SKM-1 (cell line): ENCODE results near the gene OR4Q2.
"Not testable (repeated sequence)": the region's sequence is repeated elsewhere in the genome, so short reads cannot be mapped to it uniquely, and the experiment has no call there.

ENCODE experiments used
- DNase-seq: peaks from one replicate; lab custom pipeline; 2025; ENCODE audit not compliant: unreplicated experiment; lab: John Stamatoyannopoulos, UW

OR4Q2 gene

GRCh38 chr14:20001863-20002262 is at the start of gene OR4Q2:
Gene OR4Q2, plus strand, starts transcription at chr14:20002163.
- DNase-seq: no peak

GRCh38 chr14:19969735-19970134 is 32.2 kb upstream of the OR4Q2 start:
- not testable (repeated sequence) for DNase-seq

DNA sequence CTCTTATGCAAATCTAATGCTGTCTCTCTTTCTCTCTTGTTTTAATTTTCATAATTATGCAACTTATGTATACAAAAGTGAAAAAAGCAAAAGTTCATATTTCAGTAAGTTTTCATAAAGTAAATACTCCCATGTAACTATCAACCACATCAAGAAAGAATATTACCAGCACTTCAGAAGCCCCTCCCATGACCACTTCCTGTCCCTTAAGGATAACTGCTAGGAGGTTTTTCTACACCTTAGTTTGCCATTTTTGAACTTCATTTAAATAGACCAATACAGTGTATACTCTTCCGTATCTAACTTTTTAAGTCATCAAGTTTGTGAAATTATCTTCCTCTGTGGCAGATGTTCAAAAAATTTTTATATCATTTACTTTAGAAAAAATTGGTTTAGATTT is 27.1 kb upstream of the OR4Q2 start:
- DNase-seq: no peak

- no peak for DNase-seq
These were observed 26.7 kb upstream of the OR4Q2 start, which contains the start of gene OR4K15 for GRCh38 chr14:19975291-19975690. Gene OR4K15, plus strand, starts transcription at chr14:19975591. Its CDS starts 0 bp downstream, at chr14:19975591.

- DNase-seq: no peak
These were observed 8.5 kb upstream of the OR4Q2 start for GRCh38 chr14:19993438-19993837.

- peak; percentile 2 for DNase-seq
These were observed 356 bp downstream of the OR4Q2 start for GRCh38 chr14:20002319-20002718.

- DNase-seq: no peak
These were observed 6.2 kb downstream of the OR4Q2 start for GRCh38 chr14:20008156-20008555.

DNA sequence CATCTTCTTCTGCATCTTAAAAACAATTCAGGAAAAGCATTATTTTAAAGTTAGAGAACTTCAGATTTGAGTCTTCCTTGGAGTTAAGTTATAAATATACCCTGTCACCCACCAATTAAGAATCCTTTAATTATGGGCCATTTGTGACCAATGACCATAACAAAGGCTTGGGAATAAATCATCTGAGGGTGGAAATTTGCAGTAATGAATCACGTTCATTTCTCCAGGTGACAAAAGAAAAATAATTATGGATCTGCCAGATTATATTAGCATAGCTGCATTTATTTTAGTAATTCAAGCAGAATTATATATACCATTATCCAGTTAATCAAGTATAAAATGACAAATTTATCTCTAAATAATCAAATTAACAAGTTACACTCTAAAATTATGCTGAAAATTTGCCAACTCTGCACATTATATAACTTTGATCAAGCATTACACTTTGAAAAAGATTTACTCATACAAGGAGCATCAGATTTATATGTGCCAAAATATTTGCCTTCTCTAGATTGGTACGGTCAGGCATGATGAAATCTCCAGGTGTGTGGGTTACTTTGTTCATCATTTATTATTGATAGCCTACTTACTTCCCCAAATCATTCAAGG is 17.4 kb downstream of the OR4Q2 start, which contains the start of gene OR4K14:
Gene OR4K14 (minus strand): TSS at position 51 of the 609 bp plus-strand sequence. CDS start 4,114 bp downstream, outside the sequence.
- no peak for DNase-seq

- DNase-seq: no peak
These were observed 29.1 kb downstream of the OR4Q2 start for GRCh38 chr14:20031058-20031457.

DNA sequence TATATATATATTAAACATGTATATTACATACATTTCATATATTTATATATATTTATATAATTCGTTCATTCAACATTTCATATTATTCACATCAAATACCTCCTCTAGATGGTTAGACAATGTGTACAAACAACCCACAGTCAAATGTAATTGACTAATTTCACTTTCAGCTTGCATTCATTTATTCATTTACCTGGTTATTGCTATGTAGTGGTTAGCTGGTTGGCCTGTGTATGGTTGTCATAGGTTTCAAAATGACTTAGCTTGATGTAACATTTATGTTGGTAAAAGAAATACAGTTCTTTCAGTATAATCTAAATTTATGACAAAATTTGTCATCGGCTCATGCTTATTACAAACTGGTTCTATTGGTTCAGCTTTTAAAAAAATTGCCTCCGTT is 33.5 kb downstream of the OR4Q2 start:
- no peak for DNase-seq

- DNase-seq: no peak
These were observed 34.0 kb downstream of the OR4Q2 start, which contains the start of gene OR4K13 for GRCh38 chr14:20035938-20036337. Gene OR4K13, minus strand, starts transcription at chr14:20036038. Its CDS starts 1,280 bp downstream, at chr14:20034758.

DNA sequence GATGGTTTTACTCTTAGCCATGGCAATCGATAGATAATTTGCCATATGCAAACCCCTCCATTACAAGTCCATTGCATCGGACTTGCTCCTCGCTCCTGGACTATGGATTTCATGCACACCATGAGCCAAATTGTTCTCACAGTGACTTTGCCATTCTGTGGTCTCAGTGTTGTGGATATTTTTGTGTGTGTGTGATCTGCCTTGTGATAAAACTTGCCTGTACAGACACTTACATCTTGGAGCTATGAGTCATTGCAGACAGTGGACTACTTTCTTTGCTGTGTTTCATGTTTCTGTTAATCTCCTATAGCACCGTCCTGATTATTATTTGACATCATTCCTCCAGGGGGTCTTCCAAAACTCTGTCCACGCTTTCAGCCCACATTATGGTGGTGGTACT is 42.3 kb downstream of the OR4Q2 start:
- DNase-seq: no peak

DNA sequence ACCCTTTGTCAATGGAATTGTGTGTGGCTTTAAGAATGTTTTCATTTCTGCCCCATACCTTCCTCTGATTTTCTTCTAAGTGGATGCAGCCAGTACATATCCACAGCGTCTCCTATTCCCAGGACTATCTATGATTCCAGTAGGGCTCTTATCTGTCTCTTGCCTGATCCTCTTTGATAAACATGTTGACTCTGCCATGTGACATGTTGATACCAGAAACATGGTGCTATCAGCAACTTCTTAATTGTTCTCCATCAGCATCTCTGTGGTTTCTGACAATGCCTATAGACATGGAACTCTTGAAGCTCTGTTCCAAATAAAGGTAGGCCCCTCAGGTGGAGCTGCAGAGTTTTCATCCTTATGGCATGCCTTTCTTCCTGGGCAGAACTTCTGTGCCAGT is 46.2 kb downstream of the OR4Q2 start:
- DNase-seq: no peak
